ENCODE data around the gene SERINC4.

- no peak; the same call in 1 of the 2 replicates for TF ChIP-seq POLR2AphosphoS5 (IDR thresholded peaks at IDR 0.05; ENCODE audit: low read depth, low read length)
- no peak for TF ChIP-seq SPI1 (IDR thresholded peaks at IDR 0.05; ENCODE audit: low read depth, low read length)
- TF ChIP-seq POU2F2 (IDR thresholded peaks at IDR 0.05; ENCODE audit: low read depth, low read length): peak; percentile 61; the same call in 1 of the 2 replicates
- no peak for TF ChIP-seq POLR2A (IDR thresholded peaks at IDR 0.05; ENCODE audit: low read depth, low read length)
Observed at GRCh38 chr15:43775411-43775965, 24.5 kb downstream of the SERINC4 start.
